KG1 (cell line): ENCODE data around the gene PDE4D.

ENCODE experiments used
- DNase-seq: peaks from one replicate; lab custom pipeline; 2025; lab: John Stamatoyannopoulos, UW

PDE4D gene

DNA sequence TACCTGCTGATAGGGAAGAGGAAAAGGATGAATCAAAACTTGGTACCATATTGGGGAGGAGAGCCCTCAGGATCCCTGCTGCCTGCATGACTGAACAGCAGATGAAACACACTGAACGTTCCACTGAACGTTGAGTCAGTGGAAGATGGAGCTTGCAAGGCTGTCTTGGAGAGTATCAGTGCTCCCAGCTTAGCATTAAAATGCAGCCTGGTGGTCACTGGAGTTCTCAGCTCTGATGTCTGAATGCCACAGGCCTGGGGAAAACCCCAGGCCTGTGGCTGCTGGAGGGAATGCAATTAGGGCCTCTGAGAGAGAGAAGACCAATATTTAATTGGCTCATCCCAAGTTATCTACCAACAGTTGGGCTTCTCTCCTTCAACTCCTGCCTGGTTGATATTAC, 54.5 kb downstream of the PDE4D start:
- DNase-seq = no peak

DNA sequence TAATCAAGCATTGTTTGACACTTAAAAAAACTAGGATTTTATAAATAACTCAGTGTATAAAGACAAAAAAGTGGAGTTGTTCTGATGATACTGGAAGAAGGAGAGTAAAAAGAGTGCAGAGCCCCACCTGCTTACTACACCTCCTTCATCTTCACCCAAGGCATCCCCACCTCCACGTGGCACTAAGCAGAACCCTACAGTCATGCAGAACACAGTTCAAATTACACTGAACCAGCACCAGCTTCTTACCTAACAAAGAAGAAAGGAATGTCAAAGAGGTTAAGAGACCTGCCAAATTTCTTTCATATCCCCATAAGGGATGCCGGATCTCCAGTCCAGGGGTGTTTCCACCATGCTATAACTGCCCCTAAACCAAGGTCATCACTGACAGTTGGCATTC, 55.5 kb downstream of the PDE4D start:
- no peak for DNase-seq

DNA sequence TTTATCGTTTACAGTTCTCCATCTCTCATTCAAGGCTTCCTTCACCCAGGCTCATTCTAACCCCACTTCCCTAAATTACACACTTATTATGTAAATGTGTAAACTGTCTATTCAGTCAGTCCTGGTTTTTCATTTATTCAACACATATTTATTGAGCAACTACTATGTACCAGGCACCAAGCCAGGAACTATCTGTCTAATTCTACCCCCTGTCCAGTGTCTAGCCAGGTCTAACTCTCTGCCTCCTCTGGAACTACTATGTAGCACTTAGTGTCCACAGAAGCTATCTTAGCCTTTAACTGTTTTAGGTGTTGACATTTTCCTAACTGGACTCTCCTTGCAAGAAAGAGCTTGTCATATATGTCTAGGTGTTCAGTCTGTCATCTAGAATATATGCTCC, 56.5 kb downstream of the PDE4D start:
- DNase-seq = no peak

DNA sequence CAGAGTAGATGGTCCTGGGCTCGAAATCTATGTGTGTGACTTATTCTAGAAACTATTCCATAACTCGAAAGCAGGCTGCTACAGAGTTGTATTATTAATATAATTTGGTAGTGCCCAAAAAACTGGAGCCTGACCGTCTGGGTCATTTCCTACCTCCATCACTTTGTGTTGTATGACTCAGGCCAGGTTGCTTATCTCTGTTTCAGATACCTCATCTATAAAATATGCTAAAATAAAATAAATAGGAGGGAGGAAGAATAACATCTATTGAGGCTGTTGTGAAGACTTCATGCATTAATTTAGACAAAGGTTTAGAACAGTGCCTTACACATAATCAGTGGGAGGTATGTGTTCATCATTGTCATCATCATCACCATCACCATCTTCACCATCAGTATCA, 57.7 kb downstream of the PDE4D start:
- no peak for DNase-seq

DNA sequence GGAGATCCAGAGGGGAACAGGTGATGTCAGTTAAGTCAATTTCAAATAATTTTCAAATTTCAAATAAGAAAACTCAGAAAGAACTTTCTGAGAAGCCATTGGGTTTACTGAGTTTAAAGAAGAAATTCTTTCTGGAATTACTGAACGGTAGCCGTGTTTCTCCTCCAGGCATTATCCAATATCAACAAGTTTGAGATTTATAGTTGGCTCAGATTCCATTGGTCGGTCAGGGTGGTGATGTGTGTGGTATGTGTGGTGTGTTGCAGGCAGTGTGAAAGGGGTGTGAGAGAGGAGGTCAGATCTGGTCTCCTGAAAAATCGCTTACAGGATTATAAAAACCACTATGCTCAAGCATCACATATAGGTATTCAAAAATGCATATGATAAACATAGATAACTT, 60.1 kb downstream of the PDE4D start:
- no peak for DNase-seq

DNA sequence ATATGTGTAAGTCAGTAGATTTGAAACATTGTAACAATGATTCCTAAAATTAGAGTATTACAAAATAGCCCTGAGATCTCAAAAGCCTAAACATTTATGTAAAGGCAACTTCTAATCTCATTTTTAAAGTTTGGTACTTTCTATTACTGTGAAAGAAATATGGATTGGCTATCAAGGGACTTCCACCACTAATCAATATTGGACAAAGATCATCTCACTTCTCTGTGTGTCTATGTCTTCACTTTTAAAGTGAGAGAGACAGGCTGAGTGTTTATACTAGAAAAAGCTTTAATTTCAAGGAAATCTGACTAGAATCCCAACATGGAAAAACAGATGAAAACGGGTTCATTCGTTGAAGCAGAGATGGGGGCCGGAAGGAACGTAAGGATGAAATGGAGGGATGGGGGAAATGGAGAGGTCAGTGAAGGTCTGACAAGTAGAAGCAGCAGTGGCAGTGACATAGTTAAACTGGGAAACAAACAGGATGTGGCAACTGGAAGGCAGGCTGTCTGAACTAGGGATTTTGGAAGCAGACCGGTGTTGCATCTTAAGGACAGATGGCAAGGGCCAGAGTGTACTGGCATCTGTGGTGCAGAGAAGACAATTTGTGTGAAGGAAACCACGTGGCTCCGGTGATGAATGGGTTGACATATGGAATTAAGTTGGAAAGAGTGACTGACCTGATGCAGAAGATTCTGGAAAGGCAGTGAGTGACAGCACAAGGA, 60.8 kb downstream of the PDE4D start:
- DNase-seq = no peak

DNA sequence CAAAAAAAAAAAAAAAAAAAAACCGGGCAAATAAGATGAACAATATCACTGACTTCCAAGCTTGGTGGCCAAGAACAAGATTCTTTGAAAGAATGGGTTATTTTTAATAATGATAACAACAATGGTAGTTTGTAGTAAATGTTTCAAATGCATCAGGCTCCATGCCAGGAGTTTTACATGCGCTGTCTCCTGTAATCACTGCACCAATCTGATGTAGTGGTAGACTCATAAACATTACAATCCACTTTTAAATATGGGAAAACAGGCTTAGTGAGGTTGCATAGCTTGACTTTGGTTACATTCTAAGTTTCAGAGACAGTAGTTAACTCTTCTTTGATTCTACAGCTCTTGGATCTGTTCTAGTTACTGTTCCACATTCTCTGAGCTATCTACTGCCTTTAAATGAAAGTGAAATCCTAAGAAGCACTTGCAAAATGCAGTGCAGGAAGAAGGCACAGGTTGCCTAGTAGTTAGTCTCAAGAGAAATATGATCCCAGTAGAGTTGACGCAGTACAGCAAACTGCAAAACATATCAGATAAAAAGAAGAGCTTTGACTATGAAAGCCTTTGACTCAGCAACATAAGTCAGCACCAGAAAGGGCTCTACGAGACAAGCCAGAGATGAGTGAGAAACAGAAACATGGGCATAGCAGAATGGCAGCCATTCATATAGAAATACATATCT, 62.1 kb downstream of the PDE4D start:
- DNase-seq = no peak

DNA sequence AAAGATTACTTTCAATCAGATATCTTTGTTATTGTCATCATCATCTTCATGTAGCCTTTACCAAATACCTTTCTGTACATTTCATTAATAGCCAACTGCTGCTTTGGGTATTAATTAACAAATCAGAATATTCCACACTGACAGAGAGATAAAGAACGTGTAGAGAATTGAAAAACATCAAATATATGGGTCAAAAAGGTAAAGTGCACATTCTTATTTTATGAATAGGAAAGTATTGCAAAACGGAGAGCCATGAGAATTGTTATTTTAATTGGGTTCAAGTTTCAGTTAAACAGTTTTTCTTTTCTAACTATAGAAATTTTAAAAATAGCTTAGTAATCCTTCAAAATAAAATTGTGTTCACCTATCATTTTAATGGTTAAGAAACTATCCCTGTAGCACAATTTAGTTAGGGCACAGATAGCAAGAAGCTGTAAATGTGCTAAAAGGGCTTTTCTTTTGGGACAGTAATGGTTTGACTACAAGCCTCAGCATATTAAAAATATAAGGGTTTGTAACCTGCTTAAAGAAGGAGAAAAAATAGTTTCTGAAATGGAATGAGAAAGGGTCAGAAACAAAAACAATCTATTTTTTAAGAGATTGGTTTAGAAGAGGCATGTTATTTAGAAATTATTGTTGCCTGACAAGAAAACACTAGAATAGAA, 62.9 kb downstream of the PDE4D start:
- DNase-seq = no peak

DNA sequence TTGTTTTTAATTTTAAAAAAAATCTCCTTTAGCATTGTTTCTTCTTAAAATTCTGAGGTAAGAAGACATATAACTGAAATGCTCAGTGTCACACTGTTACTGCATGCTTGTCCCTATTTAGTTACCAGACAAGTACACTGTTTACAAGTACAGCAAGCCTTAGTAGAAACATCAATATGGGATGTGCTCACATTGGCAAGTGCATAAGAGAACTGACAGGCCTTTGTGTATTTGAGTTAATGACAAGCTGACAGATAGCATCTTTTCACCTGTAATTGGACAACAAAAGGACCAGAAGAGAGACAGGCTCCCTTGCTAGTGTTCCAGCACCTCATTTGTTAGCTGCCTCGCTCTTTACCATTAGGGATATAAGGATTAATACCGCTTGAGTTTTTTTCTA, 63.6 kb downstream of the PDE4D start:
- no peak for DNase-seq

DNA sequence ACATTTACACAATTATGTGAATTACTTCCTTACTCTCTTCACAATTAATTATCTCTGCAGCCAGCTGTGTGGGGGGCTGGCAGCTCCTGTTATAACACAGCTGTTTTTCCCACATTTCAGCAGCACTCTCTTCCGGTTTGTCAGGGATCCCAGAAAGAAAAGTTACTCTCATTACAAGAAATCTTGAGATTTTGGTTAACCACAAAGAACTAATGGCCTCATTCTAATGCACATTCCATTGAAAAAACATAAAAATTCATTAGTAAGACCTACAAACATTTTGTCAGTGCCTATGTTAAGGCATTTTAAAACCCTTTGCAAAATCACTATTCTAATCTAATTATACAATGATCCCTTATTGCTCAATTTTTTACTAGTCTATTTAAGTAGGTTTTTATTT, 64.1 kb downstream of the PDE4D start:
- DNase-seq = no peak

DNA sequence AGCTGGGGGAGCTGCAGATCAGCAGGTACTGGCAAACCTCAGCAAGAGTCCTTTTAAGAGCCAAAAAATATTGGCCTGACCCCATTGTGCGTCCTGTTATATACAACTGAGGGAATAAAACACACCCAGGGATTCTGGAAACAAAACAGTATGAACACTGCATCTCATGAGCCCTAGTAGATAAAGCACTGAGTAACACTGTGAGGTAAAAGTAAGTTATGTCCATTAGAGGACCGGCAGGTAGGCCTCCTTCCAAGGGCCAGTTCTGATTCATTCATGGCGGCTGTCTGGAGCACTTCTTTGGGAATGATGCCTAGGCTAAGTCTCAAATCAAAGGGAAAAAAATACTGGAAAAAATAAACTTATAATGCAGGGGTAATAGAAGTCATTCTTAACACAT, 64.9 kb downstream of the PDE4D start:
- no peak for DNase-seq

DNA sequence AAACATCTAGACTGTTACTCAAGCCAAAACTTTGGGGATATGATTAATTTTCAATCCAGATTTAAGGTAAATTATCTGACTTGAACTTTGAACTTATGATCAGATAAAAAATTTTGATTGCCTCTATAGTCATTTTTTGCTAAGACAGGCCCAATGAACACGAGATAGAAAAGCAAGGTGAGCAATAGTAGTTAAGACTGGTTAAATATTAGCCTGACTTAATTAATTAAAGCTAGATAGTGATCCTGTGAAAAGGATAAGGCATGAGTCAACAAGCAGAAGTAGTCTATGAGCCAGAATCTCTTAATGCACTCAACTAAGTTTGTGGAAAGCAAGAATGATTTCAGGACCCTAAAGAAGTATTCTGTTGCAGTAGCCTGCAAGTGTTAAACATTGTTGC, 66.5 kb downstream of the PDE4D start:
- DNase-seq = no peak

DNA sequence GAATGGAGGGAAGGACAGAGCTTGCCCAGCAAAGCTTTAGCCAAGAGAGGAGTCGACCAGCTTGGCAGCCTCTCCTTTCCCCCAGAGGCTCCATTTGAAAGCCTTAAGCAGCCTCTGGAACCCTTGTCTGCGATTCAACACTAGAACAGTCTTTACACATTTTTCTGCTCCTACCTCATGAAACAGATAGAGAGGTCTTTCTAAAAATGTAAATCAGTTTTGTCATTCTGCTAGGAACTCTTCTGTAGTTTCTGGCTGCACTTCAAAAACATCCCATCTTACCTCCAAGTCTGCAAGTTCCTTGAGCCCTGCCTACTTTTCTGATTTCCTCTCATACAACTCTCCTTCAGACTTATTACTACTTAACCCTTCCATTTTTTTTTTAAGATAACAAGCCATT, 70.1 kb downstream of the PDE4D start:
- no peak for DNase-seq

DNA sequence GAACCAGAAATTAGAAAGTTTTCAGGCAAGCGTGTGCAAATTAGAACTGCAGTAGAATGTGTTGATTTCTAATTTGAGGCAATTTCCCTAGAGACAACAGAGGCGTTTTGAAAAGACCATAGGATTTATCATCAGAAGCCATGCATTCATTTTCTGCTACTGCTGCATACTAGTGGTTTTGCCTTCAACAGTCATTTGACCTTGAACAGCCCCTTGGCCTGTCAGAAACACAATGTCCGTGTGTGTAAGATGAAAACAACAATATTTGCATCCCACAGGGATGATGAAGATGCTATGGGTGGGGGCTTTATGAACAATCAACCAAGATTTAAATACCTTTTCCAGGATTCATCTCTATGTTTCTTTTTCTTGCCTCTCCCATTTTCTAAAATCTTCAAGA, 73.7 kb downstream of the PDE4D start:
- no peak for DNase-seq

DNA sequence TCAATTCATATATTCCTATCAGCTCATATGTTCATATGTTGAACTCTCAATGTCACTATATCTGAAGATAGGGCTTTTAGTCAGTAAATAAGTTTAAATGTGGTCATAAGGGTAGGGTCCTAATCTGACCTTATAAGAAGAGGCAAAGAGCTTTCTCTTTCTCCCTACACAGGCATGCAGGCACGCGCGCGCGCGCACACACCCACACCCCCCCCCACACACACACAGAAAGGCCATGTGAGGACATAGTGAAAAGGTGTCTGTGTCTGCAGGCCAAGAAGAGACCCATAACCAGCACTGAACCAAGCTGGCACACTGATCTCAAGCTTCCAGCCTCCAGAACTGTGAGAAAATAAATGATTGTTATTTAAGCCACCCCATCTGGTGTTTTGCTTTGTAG, 76.0 kb downstream of the PDE4D start:
- DNase-seq = no peak

DNA sequence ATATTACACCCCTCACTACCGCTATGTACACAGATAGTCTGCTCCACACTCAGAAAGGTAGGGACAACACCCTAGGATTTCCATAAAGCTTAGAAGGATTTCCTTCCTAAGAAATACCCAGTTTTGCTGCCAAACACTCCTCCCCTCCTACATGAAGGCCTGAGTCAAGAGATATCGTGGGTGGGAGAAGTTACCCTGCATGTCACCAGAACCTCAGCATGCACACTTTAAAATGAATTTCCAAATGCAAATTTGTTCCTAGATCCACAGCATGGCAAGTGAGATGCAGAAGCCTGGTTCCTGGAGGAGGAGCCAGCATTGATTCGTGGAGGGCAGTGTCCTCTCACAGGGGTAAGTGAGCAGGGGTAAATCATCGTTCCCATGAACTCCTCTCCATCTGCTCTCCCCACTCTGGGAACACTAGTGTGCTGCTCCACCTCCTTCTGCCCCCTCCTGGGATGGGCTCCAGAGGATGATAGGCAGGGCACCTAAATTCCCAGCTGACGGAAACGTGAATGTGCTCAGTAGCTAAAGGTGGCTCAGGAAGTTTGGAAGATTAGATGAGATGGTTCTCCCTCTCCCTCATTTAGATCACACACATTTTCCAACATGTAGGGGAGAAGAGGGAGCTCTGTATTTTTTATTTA, 76.7 kb downstream of the PDE4D start:
- DNase-seq = no peak

DNA sequence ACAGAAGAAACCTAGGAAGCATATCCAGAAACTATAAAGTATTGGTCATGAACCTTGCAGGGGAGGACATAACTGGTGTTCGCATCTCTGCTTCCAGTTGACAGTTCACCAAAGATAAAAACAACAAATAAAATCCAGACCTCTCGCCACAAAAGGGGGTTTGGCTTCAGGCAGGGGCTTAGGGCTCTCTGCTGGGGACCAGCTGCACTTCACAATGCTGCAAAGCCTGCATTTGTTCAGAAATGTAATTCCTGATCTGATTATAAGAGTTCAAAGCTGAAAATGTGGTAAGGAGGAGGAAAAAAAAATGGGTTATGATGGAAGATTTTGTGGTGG, 79.0 kb downstream of the PDE4D start:
- DNase-seq = no peak

DNA sequence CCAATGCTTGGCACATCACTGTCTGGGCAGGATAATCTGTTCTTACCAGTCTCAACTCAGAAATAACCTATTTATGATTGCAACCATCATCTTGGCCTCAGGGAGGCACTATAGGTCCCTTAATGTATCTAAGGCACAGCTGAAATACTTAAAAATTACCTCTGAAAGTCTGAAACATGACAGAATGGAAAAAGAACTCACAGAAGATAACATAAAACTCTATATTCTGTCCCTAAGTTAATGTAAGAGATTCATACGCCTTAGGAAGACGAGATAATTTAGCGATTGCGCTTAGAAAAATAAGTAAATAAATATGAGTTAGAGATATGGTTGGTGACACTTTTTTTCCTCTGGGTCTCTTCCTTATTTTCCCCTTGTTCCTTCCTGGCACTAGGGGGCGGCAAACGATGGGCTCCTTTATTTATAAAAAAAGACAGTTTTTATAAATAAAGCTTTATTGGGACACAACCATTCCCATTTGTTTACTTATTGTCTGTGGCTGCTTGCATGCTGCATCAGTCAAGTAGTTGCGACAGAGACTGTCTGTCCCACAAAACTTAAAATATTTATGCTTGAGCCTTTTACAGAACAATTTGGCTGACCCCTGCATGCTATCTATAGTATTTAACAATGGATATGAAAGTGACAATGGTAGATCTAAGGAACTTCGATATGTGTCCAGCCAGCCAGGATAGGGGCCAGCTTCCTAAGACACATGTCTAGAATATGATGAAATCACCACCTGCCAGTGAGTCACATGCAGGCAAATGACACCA, 79.6 kb downstream of the PDE4D start:
- DNase-seq = peak; percentile 73

DNA sequence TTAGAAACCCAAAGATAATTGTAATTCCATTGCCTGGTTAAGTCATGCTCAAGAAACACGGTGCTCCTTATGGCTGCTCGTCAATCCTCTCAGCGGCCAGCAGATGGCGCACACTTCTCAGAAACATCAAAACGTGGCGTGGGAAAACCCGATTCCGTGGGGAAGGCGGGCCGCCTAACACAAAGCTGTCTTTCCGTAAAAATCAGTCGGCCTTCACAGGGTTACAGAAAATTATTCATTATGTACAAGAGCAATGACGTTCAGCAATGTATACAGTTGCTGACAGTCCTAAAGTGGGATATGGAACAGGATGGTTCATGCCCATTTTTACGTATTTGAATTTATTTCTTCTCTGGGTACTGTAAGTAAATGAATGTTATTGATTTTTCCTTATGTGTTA, 83.5 kb downstream of the PDE4D start:
- peak; percentile 48 for DNase-seq

DNA sequence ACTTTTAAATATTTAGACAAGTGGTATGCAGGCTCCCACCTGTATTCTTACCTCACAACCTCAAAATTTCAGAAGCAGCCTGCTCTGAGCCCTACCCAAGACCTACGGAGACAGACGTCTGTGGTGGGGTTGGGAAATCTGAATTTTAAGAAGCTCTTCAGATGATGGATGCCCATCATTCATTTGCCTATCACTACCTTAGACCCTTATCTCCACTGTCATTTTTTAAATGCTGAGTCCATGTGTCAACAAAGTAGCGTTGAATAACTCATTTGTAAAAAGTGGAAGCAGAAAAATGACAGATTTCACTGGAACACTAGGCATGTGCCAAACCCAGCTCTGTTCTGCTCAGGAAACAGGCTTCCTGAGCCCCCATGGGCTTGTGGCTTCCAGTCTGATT, 85.7 kb downstream of the PDE4D start:
- DNase-seq = no peak

DNA sequence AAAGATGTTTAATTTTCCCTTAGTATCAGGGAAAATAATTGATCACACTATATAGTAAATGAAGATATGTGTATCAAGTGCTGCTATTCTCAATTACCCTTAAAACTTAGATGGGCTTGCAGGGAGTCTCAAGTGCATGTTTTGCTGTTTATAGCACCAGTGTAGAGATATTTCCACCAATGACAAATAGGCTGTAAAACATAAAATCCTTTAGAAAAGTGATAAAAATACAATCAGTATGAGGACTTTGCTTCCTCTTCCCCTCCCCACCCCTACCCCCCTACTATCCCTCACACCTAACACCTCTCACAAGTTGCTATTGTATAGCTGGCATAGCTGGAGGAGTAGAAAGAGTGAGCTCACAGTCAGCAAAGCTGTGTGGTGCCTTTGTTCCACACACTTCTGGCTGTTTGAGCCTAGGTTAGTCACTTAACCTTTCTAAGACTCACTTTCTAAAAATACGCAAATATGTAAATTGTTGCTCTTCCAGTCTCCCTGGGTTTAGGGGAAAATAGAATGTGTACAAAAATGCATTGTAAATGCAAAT, 93.1 kb downstream of the PDE4D start:
- DNase-seq = no peak
